ENCODE data around the gene EIF2B4.

The EIF2B4 gene

GRCh38 chr2:27381577-27382181 is 11.5 kb upstream of the EIF2B4 start:
- peak overlapping the region; percentile 93 for H3K27ac ChIP-seq
- DNase-seq (ENCODE audit: low spot score) = no peak
- ChIA-PET CTCF (interaction anchor here (0.6 kb wide), 1 partner anchor 102 kb away, joined by 7 read pairs; no protein-coding TSS in a partner anchor), POLR2A (ENCODE audit: low non-redundant PET) (no interaction called here)
- TF ChIP-seq, protein P1, sequence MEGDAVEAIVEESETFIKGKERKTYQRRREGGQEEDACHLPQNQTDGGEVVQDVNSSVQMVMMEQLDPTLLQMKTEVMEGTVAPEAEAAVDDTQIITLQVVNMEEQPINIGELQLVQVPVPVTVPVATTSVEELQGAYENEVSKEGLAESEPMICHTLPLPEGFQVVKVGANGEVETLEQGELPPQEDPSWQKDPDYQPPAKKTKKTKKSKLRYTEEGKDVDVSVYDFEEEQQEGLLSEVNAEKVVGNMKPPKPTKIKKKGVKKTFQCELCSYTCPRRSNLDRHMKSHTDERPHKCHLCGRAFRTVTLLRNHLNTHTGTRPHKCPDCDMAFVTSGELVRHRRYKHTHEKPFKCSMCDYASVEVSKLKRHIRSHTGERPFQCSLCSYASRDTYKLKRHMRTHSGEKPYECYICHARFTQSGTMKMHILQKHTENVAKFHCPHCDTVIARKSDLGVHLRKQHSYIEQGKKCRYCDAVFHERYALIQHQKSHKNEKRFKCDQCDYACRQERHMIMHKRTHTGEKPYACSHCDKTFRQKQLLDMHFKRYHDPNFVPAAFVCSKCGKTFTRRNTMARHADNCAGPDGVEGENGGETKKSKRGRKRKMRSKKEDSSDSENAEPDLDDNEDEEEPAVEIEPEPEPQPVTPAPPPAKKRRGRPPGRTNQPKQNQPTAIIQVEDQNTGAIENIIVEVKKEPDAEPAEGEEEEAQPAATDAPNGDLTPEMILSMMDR (conservative IDR thresholded peaks at IDR 0.05; ENCODE audit: low read depth) = no peak

DNA sequence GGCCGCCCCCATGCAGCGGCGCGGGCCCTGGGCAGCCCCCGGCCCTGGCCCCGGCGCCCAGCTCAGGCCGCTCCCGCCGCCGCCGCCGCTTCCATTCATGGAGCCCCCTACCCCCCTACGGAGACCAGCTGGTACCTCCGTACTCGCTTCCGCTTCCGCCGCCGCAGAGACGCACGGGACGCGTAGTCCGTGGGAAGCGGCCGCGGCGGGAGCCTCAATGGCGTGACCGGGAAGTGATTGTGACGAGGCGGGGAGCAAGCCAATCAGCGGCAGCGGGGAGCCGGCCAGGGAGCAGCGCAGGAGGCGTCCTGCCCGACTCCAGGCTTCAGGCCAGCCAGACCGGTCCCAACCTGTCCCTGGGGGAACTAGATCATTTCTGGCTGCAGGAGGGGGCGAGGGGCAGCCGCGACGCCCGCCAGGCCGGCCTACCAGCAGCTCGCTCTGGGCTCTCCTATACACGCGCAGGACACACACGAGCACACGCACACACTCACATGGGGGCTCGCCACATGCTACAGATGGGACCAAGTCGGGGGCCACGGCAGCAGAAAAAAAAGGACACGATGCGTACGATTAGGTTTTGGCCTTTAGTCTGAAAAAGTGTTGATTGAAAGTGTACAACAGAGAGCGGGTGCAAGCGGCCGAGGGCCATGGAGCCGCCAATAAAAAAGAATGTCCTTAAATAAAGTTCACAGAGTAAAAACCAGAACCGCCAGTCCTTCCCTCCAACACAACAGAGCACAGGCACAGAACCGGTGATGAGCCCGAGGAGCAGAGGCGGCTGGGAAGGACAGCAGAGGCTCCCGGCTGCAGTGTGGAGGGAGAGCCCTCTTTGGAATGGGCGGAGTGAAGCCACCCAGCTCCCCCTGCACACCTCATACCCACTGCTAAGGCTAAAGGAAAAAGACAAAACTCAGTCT is 10.7 kb upstream of the EIF2B4 start, which contains the start of gene ZNF513:
TSS of gene ZNF513 (minus strand) at position 109 of the 920 bp plus-strand sequence. CDS start 208 bp downstream, outside the sequence.
- POLR2A ChIA-PET (ENCODE audit: low non-redundant PET) = interaction anchor here (0.7 kb wide), 1 partner anchor 136 kb away, joined by 3 read pairs; no protein-coding TSS in a partner anchor
- peak; percentile 96 for DNase-seq (ENCODE audit: low spot score)
- H3K27ac ChIP-seq = peak within 1 kb of the TSS; percentile 93
- TF ChIP-seq, protein P1 (conservative IDR thresholded peaks at IDR 0.05; ENCODE audit: low read depth) = no peak
- CTCF ChIA-PET = interaction anchor here (0.6 kb wide), 1 partner anchor 101 kb away, joined by 7 read pairs; no protein-coding TSS in a partner anchor

- TF ChIP-seq, protein P1 (conservative IDR thresholded peaks at IDR 0.05; ENCODE audit: low read depth) = no peak
- peak; percentile 22 for DNase-seq (ENCODE audit: low spot score)
- ChIA-PET CTCF (interaction anchor here (1.0 kb wide), 1 partner anchor 10 kb away, joined by 4 read pairs; the partner anchor contains the start of genes EIF2B4 and SNX17), POLR2A (ENCODE audit: low non-redundant PET) (interaction anchor here (0.7 to 1.0 kb wide), 2 partner anchors 60 to 135 kb away, joined by 3 read pairs; no protein-coding TSS in a partner anchor)
- peak overlapping the region; percentile 93 for H3K27ac ChIP-seq
Observed at GRCh38 chr2:27379836-27380625, 9.9 kb upstream of the EIF2B4 start.

- CTCF ChIA-PET = interaction anchor here (1.0 kb wide), 1 partner anchor 10 kb away, joined by 4 read pairs; the partner anchor contains the start of genes EIF2B4 and SNX17
Observed at GRCh38 chr2:27379383-27379835, 9.3 kb upstream of the EIF2B4 start.

DNA sequence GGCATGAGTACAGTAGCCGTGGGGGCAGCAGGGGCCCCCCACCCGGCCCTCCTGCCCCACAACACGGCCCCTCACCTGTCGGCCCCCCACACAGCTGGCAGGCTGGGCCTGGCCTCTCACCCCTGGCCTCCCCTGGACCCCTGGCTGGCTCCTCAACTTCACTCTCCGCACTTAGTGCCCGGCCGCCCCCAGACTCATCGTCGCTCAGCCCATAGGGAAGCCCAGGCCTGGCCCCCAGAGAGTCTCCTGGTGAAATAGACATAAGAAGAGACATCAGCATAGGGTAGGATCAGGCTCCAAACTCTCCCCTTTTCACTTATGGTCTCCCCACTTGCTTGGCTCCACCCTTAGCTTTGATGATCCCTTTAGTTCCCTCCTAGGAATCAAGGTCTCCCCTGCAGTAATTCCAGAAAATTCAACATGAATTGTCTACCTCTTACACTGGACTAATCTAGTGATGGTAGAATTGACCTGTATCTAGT is 8.7 kb upstream of the EIF2B4 start:
- peak overlapping the region; percentile 54 for H3K27ac ChIP-seq
- ChIA-PET POLR2A (ENCODE audit: low non-redundant PET) (interaction anchor here (1.0 kb wide), 1 partner anchor 61 kb away, joined by 3 read pairs; no protein-coding TSS in a partner anchor), CTCF (interaction anchor here (0.6 kb wide), 1 partner anchor 40 kb away, joined by 4 read pairs; no protein-coding TSS in a partner anchor)
- TF ChIP-seq, protein P1 (conservative IDR thresholded peaks at IDR 0.05; ENCODE audit: low read depth) = no peak
- DNase-seq (ENCODE audit: low spot score) = no peak

More at GRCh38 chr2:27379383-27379835, 9.3 kb upstream of the EIF2B4 start:
- peak overlapping the region; percentile 93 for H3K27ac ChIP-seq
- TF ChIP-seq, protein P1 (conservative IDR thresholded peaks at IDR 0.05; ENCODE audit: low read depth) = no peak
- DNase-seq (ENCODE audit: low spot score) = no peak
- POLR2A ChIA-PET (ENCODE audit: low non-redundant PET) = interaction anchor here (1.0 kb wide), 1 partner anchor 60 kb away, joined by 3 read pairs; no protein-coding TSS in a partner anchor
